ENCODE measurements around the gene ATP11A.

GRCh38 chr13:112716461-112716820, 26.6 kb downstream of the ATP11A start:
- no peak for TF ChIP-seq CTCF (conservative IDR thresholded peaks at IDR 0.05; ENCODE audit: low read depth, low read length)
- no peak for TF ChIP-seq EZH2 (IDR thresholded peaks at IDR 0.05; ENCODE audit: low read length, unreplicated experiment)
